SH-SY5Y (cell line): ENCODE data around the gene KDM4C.

Source experiments
- GATA2 ChIP-seq: IDR thresholded peaks from 2 replicates; pipeline ENCODE4 v1.6.1; 2011; ENCODE audit warnings: mild to moderate bottlenecking, low read depth, low read length
- GATA3 ChIP-seq: IDR thresholded peaks from 2 replicates; pipeline ENCODE4 v1.6.1; 2011; ENCODE audit warnings: low read depth, mild to moderate bottlenecking, low read length, moderate library complexity

KDM4C gene

DNA sequence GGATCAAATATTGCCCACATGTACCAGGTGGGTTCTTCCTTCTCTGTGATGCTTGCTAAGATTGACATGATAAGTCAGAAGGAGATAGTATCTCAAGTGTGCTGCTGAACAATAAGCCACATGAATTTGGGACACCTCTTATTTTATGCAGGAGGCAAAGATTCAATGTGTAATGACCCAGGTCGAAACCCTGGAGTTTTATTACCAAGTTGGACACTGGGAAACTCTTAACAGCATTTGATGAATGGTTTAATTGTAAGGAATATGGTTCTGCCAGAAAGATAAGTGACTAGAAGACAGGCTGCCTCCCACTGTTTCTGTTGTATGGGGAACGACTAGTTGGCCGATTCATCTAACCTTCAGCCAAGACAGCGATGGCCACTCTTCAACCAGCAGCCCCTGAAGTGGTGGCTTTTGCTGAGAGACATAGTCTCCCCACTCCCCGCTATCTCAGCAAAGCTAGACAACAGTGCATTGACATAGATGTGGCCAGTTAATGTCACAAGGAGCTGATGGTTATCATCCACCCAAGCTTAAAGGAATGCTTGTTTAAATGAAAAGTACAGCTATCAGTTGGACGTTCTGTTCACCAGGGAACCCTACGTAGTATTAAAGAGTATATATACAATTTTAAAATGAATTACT is 407.7 kb downstream of the KDM4C start:
- TF ChIP-seq GATA2: no peak
- no peak for TF ChIP-seq GATA3

DNA sequence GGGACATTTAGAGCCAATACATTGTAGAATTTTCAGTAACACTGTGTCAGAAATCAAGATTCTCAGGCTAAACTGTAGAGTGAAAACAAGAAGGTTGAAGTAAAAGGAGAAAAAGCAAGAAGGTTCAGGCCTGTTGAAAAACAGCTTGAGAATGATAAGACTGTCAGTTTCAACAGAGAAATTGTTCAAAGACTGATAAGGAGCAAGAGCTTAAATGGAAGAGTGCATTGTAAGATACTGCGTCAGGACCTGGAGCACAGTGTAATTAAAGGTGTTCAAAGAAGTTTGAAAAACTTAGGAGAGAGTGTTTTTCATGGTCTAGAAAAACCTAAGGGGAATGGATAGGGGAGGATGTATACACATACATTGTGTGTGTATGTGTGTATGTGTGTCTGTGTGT is 408.3 kb downstream of the KDM4C start:
- TF ChIP-seq GATA3: no peak

DNA sequence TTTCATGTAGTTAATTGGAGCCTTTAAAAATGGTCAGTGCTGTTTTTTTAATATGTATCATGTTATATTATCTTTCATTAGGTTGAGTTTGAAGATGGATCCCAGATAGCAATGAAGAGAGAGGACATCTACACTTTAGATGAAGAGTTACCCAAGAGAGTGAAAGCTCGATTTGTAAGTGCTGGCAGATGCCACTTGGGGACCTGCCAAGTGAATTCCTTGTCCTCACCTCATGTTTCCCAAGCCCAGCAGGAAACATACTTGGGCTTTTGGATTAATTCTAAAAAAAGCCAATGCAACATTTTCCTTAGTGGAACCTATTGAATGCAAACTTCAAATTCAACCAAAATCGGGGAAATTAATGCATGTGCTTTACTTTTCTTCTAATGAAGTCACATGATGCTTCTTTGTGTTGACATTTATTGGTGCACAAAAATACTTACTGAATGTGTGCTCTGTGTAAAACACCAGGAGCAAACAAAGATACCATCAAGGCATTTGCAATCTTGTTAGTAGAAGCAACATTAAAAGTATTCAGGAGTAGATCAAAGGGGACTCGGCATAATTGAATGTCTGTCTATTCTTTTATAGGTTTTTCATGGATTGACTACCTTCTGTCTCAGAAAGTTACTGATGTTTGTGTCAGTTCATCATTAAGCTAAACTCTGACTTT is 412.1 kb downstream of the KDM4C start:
- TF ChIP-seq GATA2 (no peak), GATA3 (no peak)

DNA sequence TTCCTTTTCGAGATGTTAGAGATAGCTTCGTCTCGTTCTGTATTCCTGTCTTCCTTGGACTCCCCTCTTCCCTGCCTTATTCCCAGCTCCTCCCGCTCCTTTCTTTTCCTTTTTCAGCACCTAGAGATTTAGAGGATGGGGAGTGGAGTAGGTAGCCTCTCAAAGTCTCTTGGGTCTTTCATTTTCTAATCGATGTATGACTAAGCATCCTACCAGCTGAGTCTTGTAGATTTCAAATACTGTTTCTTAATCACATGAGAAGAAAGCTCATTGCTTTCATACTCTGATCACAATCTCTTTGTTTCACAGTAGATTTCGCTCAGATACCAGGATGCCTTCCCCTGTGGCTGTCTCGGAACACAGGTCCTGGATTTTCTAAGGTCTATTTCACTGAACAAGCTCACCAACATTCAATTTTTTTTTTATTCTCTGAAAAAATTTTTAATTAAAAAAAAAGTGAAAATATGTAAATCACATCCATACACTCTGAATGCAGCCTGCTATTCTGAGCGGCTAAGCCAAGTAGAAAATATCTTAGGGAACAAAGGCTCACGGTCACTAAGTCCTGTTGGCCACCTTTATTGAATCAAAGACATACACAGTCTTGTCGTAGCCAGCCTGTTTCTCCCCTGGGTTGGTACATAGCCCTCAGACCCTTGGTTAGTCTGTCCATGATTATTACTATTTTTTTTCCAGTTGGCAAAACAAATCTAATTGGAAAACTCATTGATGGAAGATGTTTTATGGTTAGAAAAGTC is 413.8 kb downstream of the KDM4C start:
- TF ChIP-seq GATA3 (no peak), GATA2 (peak; percentile 35; the same call in 1 of the 2 replicates)

DNA sequence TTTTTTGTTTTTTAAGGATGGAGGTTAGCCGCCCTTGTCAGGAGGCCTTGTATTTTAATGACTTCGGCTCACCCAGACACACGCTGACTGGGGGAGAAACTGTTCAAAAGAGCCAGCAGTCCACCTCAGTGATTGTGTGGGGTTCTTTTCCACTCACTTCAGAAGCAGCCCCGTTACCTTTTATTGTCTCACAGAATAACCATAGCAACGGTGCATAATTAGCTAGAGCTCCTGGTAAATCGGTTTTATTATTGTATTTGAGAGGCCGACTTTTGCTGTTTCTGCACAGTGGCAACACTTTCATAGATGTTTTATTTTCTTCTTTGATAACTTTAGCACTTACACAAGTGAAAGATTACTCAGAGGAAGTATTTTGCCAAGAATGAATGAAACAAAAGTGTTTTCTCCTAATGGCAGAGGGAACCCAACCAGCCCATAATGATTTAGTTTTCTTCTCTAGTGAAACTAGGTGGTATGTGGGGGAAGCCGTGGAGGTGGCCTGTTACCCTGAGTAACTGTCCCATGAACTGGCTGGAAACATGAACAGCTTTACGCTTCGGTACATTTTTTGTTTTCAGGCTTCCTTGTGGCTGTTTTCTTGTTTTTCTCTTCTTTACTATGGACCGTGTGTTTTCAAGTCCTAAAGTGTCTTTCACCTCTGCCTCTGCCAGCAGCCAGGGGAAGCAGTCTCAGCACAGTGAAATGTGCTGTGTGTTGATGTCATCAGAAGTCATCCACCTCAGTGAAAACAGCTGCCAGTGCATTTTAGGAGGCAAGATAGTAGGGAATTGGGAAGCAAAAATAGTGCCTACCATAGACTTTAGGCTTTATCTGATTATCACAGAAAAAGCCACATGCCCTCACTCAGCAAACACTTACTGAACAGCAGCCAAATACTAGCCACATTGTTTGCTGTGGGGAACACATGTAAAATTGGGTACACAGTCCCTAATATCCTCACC is 414.7 kb downstream of the KDM4C start:
- TF ChIP-seq GATA3 (no peak), GATA2 (peak; percentile 56; the same call in 1 of the 2 replicates)

DNA sequence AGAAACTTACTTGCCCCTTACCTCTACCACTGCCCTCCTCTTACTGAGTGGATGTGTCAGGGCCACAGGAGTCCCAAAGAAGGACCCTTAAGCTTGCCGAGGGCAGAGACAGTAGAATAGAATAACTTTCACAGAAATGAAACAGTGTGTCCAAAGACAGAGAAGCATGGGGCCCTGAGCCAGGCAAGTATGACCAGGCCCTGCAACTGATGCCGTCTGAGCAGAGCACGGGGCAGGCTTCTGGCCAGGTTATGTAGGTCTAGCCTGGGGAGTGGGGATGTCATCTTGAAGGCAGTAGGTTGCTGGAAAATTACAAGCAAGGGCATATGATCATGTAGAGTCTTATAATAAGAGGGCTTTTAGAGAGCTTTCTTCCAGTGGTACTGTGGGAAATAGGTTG is 415.4 kb downstream of the KDM4C start:
- TF ChIP-seq GATA2: no peak
- no peak for TF ChIP-seq GATA3

DNA sequence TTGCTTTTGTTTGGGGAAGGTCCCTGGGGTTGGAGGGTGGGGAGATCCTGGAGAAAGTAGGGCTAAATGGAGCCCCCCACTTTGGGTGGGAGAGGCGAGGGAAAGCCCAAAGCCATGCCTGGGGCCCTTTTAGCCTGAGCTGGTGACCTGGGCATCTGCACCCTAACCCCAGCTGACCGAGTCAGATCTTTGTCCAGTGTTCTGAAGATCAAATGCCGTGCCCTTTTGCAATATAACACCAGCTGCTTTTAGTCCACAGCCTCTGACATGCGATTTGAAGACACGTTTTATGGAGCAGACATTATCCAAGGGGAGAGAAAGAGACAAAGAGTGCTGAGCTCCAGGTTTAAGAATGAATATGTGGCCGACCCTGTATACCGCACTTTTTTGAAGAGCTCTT is 416.5 kb downstream of the KDM4C start:
- no peak for TF ChIP-seq GATA3
- TF ChIP-seq GATA2: no peak

DNA sequence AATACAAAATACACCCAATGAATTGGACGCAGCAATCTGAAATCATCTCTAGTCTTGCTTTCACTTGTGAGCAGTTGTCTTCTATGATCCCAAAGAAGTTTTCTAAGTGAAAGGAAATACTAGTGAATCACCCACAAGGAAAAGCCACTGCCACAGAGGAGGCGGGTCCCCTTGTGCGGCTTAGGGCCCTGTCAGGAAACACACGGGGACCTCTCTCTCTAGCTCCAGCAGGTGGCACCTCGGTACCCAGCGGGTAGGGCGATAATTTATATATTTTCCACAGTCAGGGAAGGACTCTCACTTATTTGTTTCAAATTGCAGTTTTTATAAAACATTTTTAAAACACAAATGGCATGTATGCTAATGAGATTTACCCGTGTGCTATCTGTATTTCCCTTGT is 417.1 kb downstream of the KDM4C start:
- TF ChIP-seq GATA2: no peak
- TF ChIP-seq GATA3: no peak

DNA sequence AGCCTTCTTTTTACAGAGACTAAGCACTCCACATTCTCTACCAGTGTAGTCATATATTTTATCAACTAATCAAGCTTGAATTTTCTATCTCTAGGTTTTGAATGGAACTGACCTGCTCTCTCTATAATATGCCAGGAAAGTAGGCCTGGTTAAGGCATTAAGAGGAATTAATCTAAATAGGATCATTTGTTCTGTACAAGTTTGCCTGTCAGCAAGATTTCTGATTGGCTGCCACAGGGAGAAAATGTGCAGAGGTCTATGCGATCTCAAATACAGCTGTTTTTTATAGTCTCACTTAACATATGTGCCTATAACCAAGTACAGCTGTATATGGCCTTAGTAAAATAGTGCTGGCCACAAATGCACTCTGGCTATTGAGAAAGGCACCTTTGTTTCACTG is 418.8 kb downstream of the KDM4C start:
- peak; percentile 57; the same call in 1 of the 2 replicates for TF ChIP-seq GATA3
- peak; percentile 53; the same call in 1 of the 2 replicates for TF ChIP-seq GATA2

DNA sequence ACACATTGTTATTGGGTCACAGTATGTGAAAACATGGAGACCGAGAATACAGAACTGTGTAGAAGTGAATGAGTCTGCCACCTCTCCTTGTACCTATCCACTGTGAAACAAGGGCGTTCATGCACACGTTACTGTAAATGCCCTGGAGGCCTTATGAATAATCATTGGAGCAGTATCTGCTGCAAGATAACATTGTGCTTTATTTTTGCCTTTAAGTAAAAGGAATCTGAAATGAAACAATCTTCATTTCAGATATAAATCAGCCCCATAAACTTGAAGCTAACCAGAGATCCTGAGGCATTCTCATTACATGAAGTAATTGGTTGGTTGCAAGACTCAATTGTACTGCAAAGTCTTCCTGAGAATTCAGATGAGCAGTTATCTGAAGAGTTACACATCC is 419.6 kb downstream of the KDM4C start:
- TF ChIP-seq GATA2 (peak; percentile 63), GATA3 (peak; percentile 70)

DNA sequence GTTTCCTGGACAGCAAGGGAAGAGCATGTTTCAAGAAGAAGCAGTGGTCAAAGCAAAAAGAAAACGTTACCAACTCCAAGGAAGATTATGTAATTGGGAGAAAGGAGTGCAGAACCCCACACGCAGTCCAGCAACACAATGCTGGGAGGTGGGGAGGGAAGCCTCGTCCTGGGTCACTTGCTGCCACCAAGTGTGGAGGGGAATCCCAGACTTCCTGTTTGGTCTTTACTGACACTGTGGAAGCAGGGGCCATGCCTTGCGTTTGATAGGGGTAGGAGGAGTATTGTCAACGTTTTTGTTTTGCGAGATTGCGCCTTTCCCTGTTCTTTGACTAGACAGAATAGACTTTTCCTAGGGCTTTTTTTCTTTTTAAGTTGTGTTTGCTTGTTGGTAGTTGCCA is 421.0 kb downstream of the KDM4C start:
- no peak for TF ChIP-seq GATA3
- TF ChIP-seq GATA2: no peak

DNA sequence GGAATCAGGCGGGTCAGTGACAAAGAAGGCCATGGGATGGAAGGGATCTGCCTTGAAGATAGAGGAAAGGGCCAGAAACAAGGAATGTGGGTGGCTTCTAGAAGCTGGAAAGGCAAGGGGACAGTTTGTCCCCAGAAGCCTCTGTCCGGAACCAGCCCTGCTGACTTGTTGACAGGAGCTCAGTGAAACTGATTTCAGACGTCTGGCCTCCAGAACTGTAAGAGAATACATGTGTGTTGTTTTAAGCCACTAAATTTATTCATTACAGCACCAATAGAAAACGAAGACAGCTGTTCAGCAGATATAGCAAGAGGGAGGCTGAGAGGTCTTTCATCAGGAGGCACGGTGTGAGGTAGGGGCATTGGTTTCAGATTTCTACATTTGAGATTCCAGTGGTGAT is 422.5 kb downstream of the KDM4C start:
- TF ChIP-seq GATA2: no peak
- TF ChIP-seq GATA3: no peak

DNA sequence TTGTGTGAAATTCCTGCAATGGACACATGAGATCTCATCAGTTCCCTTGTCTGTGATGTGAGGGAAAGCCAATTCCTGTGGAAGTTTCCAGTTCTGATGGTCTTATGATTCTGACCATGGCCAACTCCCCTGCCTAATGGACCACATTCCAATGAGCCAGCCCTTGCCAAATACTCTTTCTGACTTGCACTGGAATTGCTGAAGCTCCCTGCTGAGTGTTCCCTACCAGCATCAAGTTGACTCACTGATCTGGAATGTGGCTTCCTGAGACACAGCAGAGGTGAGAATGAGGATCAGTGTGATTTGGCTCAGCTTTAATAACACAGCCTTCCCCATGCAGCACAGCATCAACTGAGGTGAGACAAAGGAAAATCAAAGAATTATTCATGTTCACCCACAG is 427.8 kb downstream of the KDM4C start:
- TF ChIP-seq GATA2: no peak
- no peak for TF ChIP-seq GATA3

DNA sequence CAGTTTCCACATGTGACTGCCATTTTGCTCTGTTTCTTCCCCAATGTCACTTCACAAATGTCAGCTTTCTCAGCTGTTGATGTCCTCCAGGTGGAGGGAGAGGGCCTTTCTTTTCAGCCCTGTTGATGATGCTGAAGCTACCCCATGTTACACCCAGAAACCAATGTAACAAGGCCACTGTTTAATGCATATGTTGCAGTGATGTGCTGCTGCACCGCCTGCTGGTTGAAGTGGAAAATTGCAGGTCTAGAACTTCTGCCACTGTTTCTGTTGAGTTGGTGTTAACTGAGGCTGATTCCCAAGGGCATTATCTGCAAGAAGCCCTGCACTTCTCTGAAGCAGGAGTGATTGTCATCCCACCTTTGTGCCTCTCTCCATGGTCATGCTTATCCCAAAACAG is 428.4 kb downstream of the KDM4C start:
- TF ChIP-seq GATA3: no peak
- no peak for TF ChIP-seq GATA2

DNA sequence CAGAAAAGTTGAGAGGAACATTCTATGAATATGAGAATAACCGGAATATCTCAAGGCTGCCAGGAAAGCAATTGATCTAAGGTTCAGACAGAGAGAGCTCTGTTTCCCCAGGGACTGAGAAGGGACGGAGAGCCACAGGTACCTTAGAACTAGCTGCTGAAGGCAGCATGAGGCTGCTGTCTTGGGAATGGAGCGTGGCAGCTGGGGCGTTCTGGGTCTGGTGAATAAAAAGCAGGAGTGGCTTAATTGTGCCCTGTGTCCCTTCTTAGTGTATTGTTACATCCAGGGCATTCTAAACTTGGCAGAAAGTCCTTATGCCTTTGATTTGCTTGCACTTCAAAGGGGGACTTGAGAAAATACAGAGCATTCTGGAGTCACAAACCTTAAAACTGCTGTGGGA is 434.5 kb downstream of the KDM4C start:
- TF ChIP-seq GATA3 (no peak), GATA2 (no peak)
